Caco-2 (cell line): ENCODE measurements around the gene SDK2. TPM values are rescaled to one million over a fixed set of nuclear protein-coding genes. Genes with fewer than 3 reads are reported as not detected.

Experiments
- BruUV-seq: library from RNA; stranded (reverse); fragments of 400-500 nt; replicated peaks from 2 replicates; lab custom pipeline; 2021; lab: Mats Ljungman, UMichigan
- CTCF ChIA-PET: fragments of 300-600 bp; sonication (Branson Sonifier 250); formaldehyde crosslinking; loops from one replicate; lab custom pipeline; 2022; ENCODE audit warnings: antibody characterized with exemption; lab: Charles Lee
- POLR2A ChIA-PET: fragments of 300-600 bp; sonication (Branson Sonifier 250); formaldehyde crosslinking; loops from one replicate; lab custom pipeline; 2022; ENCODE audit warnings: antibody characterized with exemption; lab: Charles Lee
- DNase-seq, 2 experiments: peaks; one replicate each; pipeline versions ENCODE4 v3.0.0 to v3.0.0-alpha.2; 2020 to 2022
- H3K27me3 ChIP-seq: replicated peaks from 2 replicates; pipeline ENCODE4 v1.6.0; 2011; ENCODE audit warnings: low read length; ENCODE audit not compliant: control insufficient read depth, insufficient read depth
- H3K36me3 ChIP-seq: 2 replicates; pipeline ENCODE4 v1.5.1; 2011; ENCODE audit warnings: low read length; ENCODE audit not compliant: control insufficient read depth, insufficient read depth
- H3K4me1 ChIP-seq: fragments of 250-450 bp; sonication (Bioruptor Pico); 2 replicates; pipeline ENCODE4 v1.5.1; 2020; ENCODE audit warnings: mild to moderate bottlenecking
- H3K4me3 ChIP-seq: 2 replicates; pipeline ENCODE4 v1.5.1; 2011; ENCODE audit warnings: low read depth, mild to moderate bottlenecking, control low read depth, low read length
- H3K9me3 ChIP-seq: fragments of 250-450 bp; sonication (Bioruptor Pico); 2 replicates; pipeline ENCODE4 v1.5.1; 2020; ENCODE audit warnings: mild to moderate bottlenecking, moderate library complexity
- H3K27ac Mint-ChIP-seq: one replicate; pipeline ENCODE4 v1.8.0; 2022; ENCODE audit warnings: mixed read lengths; ENCODE audit not compliant: unreplicated experiment
- H3K27me3 Mint-ChIP-seq: one replicate; pipeline ENCODE4 v1.8.0; 2022; ENCODE audit warnings: mixed read lengths; ENCODE audit not compliant: insufficient read depth, unreplicated experiment
- H3K36me3 Mint-ChIP-seq: one replicate; pipeline ENCODE4 v1.8.0; 2022; ENCODE audit warnings: mild to moderate bottlenecking, mixed read lengths; ENCODE audit not compliant: insufficient read depth, unreplicated experiment
- H3K4me1 Mint-ChIP-seq: one replicate; pipeline ENCODE4 v1.8.0; 2022; ENCODE audit warnings: low read depth, mixed read lengths; ENCODE audit not compliant: unreplicated experiment
- H3K4me3 Mint-ChIP-seq: one replicate; pipeline ENCODE4 v1.8.0; 2022; ENCODE audit warnings: mild to moderate bottlenecking, moderate library complexity, mixed read lengths; ENCODE audit not compliant: unreplicated experiment
- H3K9me3 Mint-ChIP-seq: one replicate; pipeline ENCODE4 v1.8.0; 2022; ENCODE audit warnings: mixed read lengths; ENCODE audit not compliant: unreplicated experiment
- intact Hi-C: fragments of 100-400 bp; cut with micrococcal nuclease; formaldehyde crosslinking; loops from one replicate; pipeline ENCODE4 v1.10.0; 2022; ENCODE audit not compliant: unreplicated experiment
- total RNA-seq: library from RNA; stranded (reverse); gene quantifications from 2 replicates; pipeline ENCODE4 v1.2.3, GENCODE V29; 2022
- TF ChIP-seq, protein P1 (sequence below), 2 experiments: fragments of 200-600 bp in 1 of 2; IDR thresholded peaks; 1 replicate in 1 of 2; 2 replicates in 1 of 2; pipeline versions ENCODE4 v1.5.1 to v1.8.0; 2011 to 2022; ENCODE audit warnings: antibody characterized with exemption in 1 of 2, control low read depth in 1 of 2, inconsistent platforms in 1 of 2, low read depth in 1 of 2, low read length in 1 of 2, mild to moderate bottlenecking in 1 of 2, moderate library complexity in 1 of 2; ENCODE audit not compliant: insufficient read depth in 1 of 2, severe bottlenecking in 1 of 2, unreplicated experiment in 1 of 2

The SDK2 gene
- total RNA-seq, 1 experiment from 2014 or later, result 0.09 TPM

GRCh38 chr17:73324711-73325526, 319.3 kb downstream of the SDK2 start:
- intact Hi-C loops, result no loop called here
- Histone ChIP-seq H3K4me3 (no peak overlapping the region), H3K4me1 (0 out of 2 replicates have a peak, but pooled peaks cover 8% of the 10 kb centered on the region), H3K36me3 (no peaks in the 10 kb centered on the region), H3K27me3 (no peaks in the 10 kb centered on the region), H3K9me3 (no peaks in the 10 kb centered on the region)
- Mint-ChIP-seq H3K27me3 (no peaks in the 10 kb centered on the region), H3K4me1 (peaks cover 6% of the 10 kb centered on the region), H3K36me3 (no peaks in the 10 kb centered on the region), H3K4me3 (no peak overlapping the region), H3K27ac (no peak overlapping the region), H3K9me3 (no peaks in the 10 kb centered on the region)
- no TSS peak for BruUV-seq
- TF ChIP-seq, protein P1, sequence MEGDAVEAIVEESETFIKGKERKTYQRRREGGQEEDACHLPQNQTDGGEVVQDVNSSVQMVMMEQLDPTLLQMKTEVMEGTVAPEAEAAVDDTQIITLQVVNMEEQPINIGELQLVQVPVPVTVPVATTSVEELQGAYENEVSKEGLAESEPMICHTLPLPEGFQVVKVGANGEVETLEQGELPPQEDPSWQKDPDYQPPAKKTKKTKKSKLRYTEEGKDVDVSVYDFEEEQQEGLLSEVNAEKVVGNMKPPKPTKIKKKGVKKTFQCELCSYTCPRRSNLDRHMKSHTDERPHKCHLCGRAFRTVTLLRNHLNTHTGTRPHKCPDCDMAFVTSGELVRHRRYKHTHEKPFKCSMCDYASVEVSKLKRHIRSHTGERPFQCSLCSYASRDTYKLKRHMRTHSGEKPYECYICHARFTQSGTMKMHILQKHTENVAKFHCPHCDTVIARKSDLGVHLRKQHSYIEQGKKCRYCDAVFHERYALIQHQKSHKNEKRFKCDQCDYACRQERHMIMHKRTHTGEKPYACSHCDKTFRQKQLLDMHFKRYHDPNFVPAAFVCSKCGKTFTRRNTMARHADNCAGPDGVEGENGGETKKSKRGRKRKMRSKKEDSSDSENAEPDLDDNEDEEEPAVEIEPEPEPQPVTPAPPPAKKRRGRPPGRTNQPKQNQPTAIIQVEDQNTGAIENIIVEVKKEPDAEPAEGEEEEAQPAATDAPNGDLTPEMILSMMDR (IDR thresholded peaks at IDR 0.05; ENCODE audit: insufficient read depth in 1 of 2, low read depth in 1 of 2, low read length in 1 of 2, severe bottlenecking in 1 of 2, unreplicated experiment in 1 of 2), result no peak
- POLR2A ChIA-PET, result no interaction called here
- CTCF ChIA-PET, result interaction anchor here (0.6 to 1.0 kb wide), 2 partner anchors 14 to 396 kb away, joined by 4 to 5 read pairs; no protein-coding TSS in a partner anchor
- no peak for DNase-seq

- Mint-ChIP-seq H3K27me3 (no peaks in the 10 kb centered on the region), H3K27ac (no peak overlapping the region), H3K9me3 (no peaks in the 10 kb centered on the region), H3K4me1 (peaks cover 6% of the 10 kb centered on the region), H3K36me3 (no peaks in the 10 kb centered on the region), H3K4me3 (no peak overlapping the region)
- Histone ChIP-seq H3K4me3 (no peak overlapping the region), H3K9me3 (no peaks in the 10 kb centered on the region), H3K4me1 (0 out of 2 replicates have a peak, but pooled peaks cover 8% of the 10 kb centered on the region), H3K36me3 (no peaks in the 10 kb centered on the region), H3K27me3 (no peaks in the 10 kb centered on the region)
- DNase-seq, result no peak
- TF ChIP-seq, protein P1 (IDR thresholded peaks at IDR 0.05; ENCODE audit: insufficient read depth in 1 of 2, low read depth in 1 of 2, low read length in 1 of 2, severe bottlenecking in 1 of 2, unreplicated experiment in 1 of 2), result no peak
- ChIA-PET CTCF (no interaction called here), POLR2A (no interaction called here)
- intact Hi-C loops, result no loop called here
- no TSS peak for BruUV-seq
Measured at GRCh38 chr17:73324160-73324475, 320.1 kb downstream of the SDK2 start.

- Histone ChIP-seq H3K9me3 (no peaks in the 10 kb centered on the region), H3K4me3 (no peak overlapping the region), H3K4me1 (0 out of 2 replicates have a peak, but pooled peaks cover 8% of the 10 kb centered on the region), H3K36me3 (no peaks in the 10 kb centered on the region), H3K27me3 (no peaks in the 10 kb centered on the region)
- ChIA-PET POLR2A (no interaction called here), CTCF (no interaction called here)
- Mint-ChIP-seq H3K4me3 (no peak overlapping the region), H3K9me3 (no peaks in the 10 kb centered on the region), H3K36me3 (no peaks in the 10 kb centered on the region), H3K27ac (no peak overlapping the region), H3K27me3 (no peaks in the 10 kb centered on the region), H3K4me1 (peaks cover 6% of the 10 kb centered on the region)
- BruUV-seq, result no TSS peak
- TF ChIP-seq, protein P1 (IDR thresholded peaks at IDR 0.05; ENCODE audit: insufficient read depth in 1 of 2, low read depth in 1 of 2, low read length in 1 of 2, severe bottlenecking in 1 of 2, unreplicated experiment in 1 of 2), result no peak
- intact Hi-C loops, result no loop called here
- no peak for DNase-seq
Measured at GRCh38 chr17:73323409-73324159, 320.7 kb downstream of the SDK2 start.
